Astrocyte of the cerebellum (primary cell): ENCODE results near the gene PLA2G2D.

Experiments used
- DNase-seq: peaks from one replicate; pipeline ENCODE4 v3.0.0-alpha.2; 2011; ENCODE audit warnings: low read depth
- H3K4me3 ChIP-seq: 2 replicates; pipeline ENCODE4 v1.5.1; 2011; ENCODE audit warnings: mild to moderate bottlenecking, low read depth, low read length, moderate library complexity
- CTCF ChIP-seq: IDR thresholded peaks from 2 replicates; pipeline ENCODE4 v1.5.1; 2012; ENCODE audit warnings: low read length, low read depth, moderate library complexity, mild to moderate bottlenecking; ENCODE audit errors: missing control alignments
- in situ Hi-C: cut with HindIII; loops from 2 replicates; pipeline ENCODE4 v1.10.0; 2017; ENCODE audit warnings: low sequenced_read_pairs

The PLA2G2D gene

DNA sequence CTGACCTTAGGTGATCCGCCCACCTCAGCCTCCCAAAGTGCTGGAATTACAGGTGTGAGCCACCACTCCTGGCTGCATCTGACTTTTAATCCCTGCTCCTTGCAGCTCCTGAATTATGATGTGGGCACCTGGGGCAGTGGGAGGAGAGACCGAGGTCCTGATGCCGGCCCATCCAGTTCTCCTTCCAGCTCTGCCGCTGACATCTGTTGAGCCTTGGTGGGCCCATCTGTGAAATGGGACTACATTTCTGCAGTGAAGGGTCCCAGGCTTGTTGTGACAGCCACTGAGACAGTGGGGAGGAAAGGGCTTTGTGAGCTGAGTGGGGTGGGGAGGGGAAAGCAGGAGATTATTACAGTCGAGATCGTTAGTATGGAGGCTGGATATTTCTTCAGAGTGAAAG is 31.6 kb upstream of the PLA2G2D start:
- no peak for DNase-seq
- TF ChIP-seq CTCF: no peak
- no peak overlapping the region for H3K4me3 ChIP-seq
- in situ Hi-C loops: no loop called here

DNA sequence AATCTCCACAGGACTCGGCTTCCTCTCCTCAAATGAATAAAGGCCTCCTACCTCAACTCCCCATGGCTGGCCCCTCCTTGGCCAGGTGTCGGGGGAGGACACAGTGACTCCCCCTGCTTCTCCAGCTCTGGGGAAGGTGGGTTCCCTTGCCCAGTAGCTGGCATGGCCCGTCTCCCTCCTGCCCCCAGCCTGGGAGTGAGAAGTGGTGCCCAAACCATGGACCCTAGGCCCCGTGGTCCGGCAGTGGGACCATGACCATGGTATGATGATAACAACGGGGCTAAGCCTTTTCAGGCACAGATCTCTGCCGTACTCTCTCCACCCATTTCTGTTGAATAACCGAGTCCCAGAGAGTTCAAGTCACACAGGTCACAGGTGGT is 31.0 kb upstream of the PLA2G2D start:
- TF ChIP-seq CTCF: no peak
- no peak overlapping the region for H3K4me3 ChIP-seq
- no peak for DNase-seq
- in situ Hi-C loops: no loop called here

DNA sequence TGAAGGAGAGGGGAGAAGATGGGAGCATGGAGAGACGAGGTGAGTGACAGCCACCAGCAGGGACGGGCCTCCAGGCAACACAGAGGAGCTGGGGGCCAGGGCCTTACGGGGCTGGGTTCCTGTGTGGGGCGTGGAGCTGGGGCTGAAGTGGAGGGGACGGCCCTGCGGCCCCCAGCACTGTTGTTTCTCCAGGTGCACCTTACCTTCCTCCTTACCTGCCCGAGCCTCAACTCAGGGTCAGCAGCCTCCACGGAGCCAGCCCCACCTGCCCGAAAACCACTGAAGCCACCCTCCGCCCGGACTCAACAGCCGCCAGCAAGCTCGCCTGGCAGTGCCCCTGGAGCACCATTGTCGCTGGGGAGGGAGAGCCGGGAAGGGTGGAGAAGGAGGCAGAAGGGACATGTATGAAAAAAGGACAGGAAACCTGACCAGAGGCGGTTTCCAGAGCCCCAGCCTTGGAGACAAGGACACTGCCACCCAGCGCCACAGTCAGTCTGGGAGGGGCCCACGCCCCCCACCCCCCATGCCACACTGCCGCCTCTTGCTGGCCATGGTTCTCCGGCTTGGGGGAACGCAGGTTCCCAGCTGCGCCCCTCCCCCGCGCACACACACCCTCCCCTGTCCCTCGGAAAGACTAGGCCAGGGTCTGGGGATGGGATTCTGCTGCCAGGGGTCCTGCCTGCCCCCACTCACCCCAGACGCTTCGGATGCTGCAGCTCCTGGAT is 30.4 kb upstream of the PLA2G2D start:
- no peak for DNase-seq
- TF ChIP-seq CTCF: no peak
- H3K4me3 ChIP-seq: no peak overlapping the region
- in situ Hi-C loops: no loop called here

GRCh38 chr1:20148571-20149500 is 29.5 kb upstream of the PLA2G2D start:
- no peak for DNase-seq
- in situ Hi-C loops: no loop called here
- H3K4me3 ChIP-seq: no peak overlapping the region
- no peak for TF ChIP-seq CTCF

GRCh38 chr1:20147846-20148570 is 28.7 kb upstream of the PLA2G2D start:
- DNase-seq: no peak
- in situ Hi-C loops: no loop called here
- TF ChIP-seq CTCF: no peak
- H3K4me3 ChIP-seq: no peak overlapping the region
